Pons (tissue), 1 donor: ENCODE data around the gene SLC19A1.

Experiments used
- DNase-seq: peaks from one replicate; pipeline ENCODE4 v3.0.0-alpha.2; 2016; ENCODE audit warnings: low spot score

The SLC19A1 gene

DNA sequence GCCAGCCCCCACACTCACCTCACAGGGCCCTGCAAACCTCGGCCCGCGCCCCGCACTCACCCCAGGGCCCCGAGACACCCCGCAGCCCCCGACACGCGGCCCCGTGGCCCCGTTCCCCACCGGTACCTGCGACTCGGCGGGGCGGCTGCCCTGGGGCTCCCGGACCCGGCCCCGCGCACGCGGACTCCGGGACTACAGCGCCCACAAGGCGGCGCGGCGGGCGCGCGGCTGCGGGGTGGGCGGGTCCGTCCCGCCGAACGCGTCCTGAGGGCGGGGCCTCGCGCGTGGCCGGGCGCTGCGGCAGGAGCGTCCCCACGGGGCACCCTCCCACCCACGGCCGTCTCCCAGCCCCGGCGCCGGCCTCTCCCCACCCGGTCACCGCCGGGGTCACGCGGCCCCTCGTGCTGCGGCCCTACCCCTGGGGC lies at the start of gene SLC19A1:
Gene SLC19A1 (minus strand): TSS at position 199 of the 425 bp plus-strand sequence. CDS start 4,481 bp downstream, outside the sequence.
- no peak for DNase-seq

DNA sequence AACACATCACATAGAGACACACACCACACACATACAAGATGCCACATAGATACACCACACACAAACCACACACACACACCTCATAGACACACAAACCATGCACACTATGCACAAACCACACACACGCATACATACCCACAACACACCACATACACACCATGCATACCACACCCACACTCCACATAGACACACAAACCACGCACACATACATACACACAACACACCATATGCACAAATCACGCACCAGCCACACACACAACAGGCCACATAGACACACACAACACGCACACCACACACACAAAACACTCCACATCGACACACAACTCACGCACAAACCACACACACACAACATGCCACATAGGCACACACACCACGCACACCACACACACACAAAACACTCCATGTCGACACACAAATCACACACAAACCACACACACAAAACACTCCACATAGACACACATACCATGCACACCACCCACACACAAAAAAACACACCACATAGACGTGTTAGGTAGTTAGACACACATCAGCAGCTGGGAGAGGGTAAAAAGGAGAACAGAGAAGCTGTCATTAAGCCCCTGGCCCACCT lies 49.5 kb upstream of the SLC19A1 start:
- DNase-seq: no peak

DNA sequence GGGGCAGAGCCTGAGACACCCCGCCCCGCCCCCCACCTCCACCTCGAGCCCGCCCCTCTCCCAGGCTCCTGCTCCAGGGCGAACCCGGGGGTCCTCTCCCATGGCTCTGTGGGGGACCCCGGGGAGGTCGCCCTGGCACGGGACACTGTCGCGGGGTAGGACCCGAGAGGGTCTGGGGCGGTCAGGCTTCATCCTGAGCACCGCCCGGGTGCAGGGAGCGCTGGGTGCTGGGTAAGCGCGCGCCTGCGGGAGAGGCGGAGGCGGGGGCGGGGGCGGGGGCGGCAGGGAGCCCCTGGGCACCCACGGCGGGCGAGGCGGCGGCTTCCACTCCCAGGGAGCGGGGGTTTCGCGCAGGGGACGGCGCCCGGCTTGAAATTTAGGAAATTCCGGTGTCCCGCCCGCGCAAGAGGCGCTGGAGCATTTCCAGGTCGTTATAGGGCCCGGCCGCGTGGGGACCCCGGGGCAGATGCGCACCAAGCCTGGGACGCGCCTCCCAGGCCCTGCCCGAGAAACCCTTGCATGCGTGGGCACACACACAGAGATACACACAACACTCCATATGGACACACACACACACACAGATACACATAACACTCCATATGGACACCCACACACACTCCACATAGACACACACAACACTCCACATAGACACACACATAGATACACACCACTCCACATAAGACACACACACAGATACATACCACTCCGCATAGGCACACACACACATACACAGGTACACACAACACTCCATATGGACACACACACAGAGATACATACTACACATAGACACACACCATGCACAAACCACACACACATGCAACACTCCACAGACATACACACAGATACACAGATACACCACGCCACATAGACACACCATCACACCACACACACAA lies 48.7 kb upstream of the SLC19A1 start:
- no peak for DNase-seq

DNA sequence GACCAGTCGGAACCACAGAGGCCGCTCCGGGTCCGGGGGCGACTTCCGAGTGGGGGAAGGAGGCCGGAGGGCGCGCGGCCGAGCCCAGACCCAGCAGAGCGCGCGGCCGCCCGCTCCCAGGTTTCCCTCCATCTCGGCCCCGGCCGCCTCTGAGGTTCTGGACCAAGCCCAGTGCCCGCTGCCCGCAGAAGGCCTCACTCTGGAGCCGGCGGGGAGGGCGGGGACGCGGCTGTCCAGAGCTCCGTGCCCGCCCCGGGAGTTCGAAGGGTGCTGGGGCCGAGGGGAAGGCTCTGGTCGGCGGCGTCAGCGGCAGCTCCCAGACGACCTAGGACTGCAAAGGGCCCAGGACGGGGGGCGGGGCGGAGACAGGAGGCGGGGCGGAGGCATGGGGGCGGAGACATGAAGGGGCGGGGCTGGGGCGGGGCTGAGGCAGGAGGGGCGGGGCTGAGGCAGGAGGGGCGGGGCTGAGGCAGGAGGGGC lies 48.0 kb upstream of the SLC19A1 start:
- no peak for DNase-seq

DNA sequence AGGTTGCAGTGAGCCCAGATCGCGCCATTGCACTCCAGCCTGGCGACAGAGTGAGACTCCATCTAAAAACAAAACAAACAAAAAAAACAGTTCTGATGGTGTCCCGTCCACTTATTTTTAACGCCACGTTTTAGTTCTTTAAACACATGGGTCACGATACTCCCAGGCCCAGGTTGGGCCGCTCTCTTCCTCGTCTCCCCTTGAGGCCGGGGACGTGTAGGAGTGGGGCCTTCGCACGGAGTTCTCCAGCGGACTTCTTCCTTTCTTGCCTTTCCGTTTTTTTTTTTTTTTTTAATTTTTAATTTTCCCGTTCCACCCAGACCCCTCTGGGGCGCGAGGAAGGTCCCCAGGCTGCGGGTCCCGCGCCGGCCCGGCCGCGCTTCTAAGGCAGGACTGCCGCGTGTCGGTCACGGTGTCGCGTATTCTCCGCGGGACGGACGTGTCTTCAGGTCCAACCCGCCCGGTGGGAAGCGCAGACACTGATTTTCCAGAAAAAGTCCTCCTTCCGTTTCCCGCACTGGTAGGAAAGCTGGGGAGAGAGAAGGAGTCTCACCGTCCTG lies 47.5 kb upstream of the SLC19A1 start:
- no peak for DNase-seq

DNA sequence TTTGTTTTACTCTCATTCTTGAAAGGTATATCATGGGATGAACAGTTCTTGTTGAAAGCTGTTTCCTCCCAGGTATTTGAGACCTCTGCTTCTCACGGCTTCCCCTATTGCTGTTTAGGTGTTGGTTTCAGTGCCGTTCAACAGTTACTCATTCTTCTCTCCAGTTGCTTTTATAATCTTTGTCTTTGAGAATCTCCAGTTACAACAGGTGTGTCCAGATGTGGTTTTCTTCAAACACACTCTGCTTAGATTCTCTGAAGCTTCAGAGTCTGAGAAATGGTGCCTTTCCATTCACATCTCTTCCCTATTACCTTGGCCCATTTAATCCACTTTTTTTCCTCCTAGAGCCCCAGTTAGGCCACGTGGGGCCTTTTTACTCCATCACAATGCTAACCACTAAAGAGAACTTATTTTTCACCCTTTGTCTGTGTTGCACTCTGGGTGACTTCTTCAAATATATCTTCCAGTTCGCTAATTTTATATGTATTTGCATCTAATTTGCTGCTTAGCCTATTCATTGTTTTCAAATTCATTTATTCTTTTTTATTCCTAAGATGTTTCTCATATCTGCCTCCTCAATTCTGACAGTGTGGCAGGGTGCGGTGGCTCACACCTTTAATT lies 46.7 kb upstream of the SLC19A1 start:
- no peak for DNase-seq

DNA sequence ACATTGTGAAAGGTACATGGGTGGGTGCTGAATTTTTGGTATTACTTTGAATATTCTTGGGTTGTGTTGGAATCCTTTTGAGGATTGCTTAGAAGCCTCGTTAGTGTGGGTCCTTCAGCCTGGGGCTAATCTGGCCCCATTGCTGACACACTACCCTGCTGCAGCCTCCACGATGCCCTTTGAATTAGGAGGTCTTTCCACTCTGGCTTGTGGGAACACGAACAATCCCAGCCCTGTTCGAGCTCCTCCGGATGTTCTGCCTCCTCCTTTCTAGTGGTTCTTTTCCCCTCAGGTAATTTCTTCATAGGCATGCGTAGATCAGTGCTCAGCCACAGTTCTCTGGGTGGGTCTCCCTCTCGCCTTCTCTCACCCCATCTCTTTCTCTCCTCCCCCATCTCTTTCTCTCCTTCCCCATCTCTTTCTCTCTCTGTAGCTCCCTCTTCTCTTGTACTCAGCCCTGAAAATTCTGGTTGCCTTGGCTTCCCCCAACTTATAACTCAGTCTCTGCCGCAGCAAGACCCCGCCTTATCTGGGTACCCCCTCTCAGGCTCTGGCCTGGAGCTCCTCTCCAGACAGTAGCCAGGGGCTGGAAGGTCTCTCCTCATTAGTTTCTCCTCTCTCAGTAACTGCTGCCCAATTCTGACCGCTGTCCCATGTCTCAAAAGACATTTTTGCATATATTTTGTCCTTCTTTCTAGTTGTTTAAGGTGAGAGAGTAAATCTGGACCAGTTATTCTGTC lies 46.0 kb upstream of the SLC19A1 start:
- no peak for DNase-seq

DNA sequence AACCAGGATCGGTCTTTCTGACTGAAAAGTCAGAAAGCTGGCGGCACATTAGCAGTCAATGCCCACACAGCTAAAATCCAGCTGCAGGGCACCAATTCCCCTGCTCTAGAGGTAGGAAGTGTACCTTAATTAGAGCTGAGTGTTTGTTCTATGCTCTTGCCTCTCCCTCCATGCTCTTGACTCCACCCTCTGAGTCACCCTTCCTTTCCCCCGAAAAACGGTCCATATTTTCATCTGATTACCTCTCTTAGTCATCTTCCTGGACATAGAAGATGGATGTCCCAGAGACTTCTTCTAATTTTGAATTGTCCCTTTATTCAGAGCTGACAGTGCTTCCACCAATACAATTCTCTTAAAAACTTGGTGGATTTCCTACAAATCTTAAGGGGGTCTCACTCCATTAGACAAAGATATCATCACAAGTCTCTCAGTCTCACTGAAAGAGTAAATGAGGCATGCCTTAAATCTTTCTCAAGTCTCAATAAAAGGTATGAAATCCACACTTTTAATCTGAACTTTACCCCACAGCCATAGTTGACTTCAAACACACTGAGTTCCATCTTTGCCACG lies 44.1 kb upstream of the SLC19A1 start:
- no peak for DNase-seq

DNA sequence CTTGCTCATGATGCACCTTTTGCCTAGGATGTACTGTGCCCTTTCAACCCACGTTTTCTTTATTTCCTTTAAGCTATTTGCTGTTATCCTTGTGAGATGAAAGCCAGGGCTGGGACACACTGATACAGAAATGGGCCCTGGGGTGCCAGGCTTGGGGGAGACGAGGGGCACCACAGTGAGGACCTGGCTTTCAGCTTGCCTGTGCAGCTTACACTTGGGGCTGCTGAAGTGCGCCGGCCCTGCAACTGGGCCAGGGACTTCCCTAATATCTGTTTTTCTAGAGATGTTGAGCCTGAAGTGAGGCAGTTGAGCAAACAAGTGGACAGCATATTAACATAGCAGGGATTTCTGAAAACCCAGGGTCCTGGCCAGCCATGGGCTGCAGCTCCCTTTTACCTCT lies 42.5 kb upstream of the SLC19A1 start:
- DNase-seq: no peak

DNA sequence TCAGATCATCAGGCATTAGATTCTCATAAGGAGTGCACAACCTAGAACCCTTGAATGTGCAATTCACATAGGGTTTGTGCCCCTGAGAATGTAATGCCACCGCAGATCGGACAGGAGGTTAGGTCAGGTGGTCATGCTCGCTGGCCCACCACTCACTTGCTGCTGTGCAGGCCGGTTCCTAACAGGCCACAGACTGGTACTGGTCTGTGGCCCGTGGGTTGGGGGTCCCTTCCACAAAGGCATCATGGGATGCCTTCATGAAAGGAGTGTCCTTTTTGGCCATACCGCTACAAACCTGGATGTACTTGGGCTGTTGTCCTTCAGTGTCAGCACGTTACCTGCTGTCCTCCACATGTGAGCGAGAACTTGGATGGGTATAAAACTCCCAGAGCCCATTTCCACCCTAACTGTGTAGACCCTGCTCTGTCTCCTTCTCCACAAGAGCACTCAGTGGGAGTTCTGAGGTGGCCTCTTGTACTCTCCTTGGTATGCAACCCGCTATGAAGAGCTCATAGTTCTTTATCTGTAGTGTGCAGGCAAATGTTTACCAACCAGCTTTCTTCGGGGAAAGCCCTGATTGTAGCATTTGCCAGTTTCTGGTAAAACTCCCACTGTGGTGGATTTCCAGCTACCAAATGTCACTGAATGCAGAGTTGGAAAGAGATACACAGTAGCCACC lies 41.7 kb upstream of the SLC19A1 start:
- no peak for DNase-seq

DNA sequence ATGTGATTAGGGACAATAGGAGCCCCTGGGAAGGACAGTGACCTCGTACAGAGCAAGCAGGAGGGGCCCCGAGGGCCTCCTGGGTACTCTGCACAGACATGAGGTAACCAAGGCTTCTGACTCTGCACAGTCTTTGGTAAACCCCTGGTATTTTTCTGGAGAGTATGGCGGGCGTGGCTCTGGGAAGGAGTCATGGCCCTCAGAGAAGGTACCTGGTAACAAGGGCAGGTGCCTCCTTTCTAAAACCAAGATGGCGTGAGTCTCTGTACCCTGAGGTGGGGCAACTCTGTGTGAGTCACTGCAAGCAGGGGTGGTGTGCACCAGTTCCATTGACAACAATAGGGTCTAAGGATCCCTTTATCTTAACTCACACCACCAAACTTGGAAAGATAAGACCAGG lies 39.9 kb upstream of the SLC19A1 start:
- no peak for DNase-seq

DNA sequence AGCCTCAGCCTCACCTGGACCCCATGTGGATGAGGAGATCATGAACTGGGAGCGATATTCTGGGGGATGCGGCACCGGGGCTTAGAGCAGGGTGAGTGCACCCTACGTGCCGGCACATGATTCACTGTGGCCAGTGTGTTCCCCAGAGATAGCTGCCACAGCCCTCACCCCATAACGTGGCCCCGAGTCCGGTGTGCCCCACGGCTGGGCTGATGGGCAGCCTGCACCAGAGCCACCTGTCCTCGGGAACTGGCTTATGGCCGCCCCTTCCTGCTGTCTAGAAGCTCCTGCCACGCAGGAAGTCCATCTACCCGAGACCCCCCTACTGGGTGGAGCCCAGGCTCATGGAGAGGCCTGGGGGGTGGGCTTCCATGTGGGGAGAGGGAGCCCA lies 39.1 kb upstream of the SLC19A1 start:
- no peak for DNase-seq

DNA sequence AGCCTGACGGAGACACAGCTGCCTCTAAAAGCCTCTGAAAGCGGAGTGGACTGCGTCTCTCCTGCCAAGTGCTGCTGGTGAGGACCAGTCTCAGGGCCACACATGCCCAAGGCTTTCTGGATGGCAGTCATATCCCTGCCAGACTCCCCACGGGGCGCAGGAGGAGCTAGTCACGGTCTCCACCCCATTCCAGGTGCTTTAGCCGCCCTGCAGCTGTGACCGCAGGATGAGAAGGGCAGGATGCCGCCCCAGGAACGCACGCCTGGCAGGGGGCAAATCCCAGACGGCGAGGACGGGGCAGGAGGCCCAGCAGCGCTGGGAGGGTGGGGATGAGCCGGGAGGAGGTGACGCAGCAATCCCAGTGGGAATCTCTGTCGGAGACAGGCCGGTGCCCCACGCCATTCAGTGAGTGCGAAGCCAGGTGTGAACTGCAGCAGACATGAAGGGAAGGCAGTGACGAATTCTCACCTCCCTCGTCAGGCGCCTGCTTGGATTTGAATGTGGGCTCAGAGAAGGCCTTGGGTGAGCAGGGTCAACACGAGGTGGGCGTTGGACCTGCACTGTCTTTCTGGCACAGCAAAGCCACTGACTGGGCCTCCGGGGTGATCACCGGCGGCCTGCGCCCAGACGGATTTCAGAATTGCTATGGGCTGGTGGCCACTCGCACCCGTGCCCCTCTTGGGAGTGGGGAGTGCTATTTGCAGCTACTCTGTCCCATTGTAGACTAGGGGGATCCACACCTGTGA lies 38.5 kb upstream of the SLC19A1 start:
- DNase-seq: no peak

DNA sequence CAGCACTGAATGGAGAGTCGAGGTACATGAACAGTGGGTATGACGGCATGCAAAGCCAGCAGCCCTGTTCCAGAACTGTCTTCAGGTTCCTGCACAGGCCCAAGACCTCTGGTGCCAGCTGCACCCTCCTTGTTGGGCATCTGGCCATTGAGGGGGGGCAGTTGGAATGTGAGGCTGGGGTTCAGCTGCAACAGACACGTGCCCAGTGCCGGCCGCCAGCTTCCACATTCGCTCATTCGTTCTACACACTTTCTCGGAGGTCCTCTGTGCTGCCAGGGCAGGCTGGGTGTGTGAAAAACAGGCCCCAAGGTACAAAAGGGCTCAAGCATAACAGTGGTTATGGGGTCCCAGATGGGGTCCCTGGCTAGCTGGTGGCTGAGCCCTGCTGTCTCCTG lies 37.9 kb upstream of the SLC19A1 start:
- DNase-seq: no peak

DNA sequence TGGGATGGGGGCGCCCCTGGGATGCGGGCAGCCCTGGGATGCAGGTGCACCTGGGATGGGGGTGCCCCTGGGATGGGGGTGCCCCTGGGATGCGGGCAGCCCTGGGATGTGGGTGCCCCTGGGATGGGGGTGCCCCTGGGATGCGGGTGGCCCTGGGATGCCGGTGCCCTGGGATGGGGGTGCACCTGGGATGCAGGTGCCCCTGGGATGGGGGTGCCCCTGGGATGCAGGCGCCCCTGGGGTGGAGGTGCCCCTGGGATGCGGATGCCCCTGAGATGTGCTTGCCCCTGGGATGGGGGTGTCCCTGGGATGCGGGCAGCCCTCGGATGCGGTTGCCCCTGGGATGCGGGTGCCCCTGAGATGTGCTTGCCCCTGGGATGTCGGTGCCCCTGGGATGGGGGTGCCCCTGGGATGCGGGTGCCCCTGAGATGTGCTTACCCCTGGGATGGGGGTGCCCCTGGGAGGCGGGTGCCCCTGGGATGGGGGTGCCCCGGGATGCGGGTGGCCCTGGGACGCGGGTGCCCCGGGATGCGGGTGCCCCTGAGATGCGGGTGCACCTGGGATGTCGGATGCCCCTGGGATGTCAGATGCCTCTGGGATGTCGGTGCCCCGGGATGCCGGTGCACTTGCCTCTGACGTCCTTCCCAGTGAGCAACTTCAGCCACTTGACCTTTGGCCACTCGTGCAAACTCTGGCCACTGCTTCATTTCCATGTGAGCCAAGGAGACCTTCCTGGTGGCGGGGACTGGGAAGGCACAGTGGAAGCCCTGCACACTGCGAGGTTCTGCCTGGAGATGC lies 37.3 kb upstream of the SLC19A1 start:
- no peak for DNase-seq

DNA sequence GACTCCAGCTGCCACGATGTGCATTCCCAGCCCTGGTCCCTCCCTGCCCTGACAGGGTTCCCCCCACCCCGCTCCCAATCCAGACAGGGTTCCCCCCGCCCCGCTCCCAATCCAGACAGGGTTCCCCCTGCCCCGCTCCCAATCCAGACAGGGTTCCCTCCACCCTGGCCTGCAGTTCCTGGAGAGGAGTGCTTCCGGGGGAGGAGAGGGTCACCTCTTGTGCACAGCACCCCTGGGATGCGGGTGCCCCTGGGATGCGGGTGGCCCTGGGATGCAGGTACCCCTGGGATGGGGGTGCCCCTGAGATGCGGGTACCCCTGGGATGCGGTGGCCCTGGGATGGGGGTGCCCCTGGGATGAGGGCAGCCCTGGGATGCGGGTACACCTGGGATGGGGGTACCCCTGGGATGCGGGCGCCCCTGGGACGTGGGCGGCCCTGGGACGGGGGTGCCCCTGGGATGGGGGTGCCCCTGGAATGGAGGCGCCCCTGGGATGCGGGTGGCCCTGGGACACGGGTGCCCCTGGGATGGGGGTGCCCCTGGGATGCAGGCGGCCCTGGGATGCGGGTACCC lies 36.7 kb upstream of the SLC19A1 start:
- DNase-seq: no peak

DNA sequence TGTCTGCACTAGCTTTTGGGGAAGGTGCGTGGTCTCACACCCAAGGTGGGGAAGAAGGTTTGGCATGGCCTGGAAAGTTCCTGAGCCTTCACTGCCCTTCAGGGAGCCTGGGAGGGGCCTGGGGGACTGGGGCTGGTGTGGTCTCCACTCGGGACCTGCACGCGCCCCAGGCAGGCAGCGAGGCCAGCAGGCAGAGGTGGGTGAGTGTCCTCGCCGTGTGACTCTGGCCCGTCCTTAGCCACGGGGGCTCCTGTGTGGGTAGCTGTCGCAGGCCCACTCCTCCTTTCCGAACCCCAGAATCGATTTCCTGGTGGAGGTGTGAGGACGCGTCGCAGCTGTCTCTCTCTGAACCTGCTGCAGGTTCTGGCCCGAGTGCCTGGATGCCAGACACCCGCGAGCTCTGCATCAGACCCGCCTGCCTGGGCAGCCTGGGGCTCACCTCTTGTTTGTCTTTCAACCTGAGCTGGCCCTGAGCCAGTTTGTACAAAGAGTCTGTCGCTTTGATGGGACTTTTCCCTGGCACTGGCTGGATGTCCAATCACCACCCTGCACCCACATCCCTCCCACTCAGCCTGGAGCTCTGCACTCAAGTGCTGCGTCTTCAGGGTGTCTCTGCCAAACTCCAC lies 36.0 kb upstream of the SLC19A1 start:
- no peak for DNase-seq

DNA sequence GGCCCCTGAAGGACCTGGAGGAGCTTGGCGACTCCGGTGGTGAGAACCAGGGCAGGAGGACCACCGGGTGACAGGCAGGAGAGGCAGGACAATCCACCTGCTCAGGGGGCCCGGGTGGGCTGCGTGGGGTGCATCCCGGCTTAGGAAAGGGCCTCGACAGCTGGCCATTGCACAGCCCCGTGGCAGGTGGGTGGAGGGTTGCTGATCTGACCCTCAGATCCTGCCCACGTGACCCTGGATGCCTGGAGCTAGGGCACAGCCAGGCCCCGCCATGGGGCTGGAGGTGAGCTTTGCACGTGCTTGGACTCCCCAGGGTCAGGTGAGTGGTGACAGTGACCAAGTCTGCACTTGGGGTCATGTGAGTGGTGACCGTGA lies 35.5 kb upstream of the SLC19A1 start:
- no peak for DNase-seq
